Activated naive CD4-positive, alpha-beta T cell treated with anti-CD3 and anti-CD28 coated beads, Interleukin-2, amount 10 ng/mL, durations not matched to agents 7 days and 5 days (primary cell): Measurements from ENCODE around the gene ATAT1.
A peak's percentile ranks its signal among the peaks of the same experiment; 100 is the strongest.

Experiments used
- CTCF ChIA-PET: fragments of 350-600 bp; sonication (Branson Sonifier 250); formaldehyde crosslinking; loops from one replicate; lab custom pipeline; 2021; ENCODE audit warnings: antibody characterized with exemption; lab: Charles Lee
- DNase-seq: peaks from one replicate; pipeline ENCODE4 v3.0.0-alpha.2; 2020
- H3K27ac Mint-ChIP-seq: one replicate; pipeline ENCODE4 v1.8.0; 2021; ENCODE audit warnings: mild to moderate bottlenecking, moderate library complexity, mixed read lengths
- H3K27me3 Mint-ChIP-seq: one replicate; pipeline ENCODE4 v1.8.0; 2021; ENCODE audit warnings: mild to moderate bottlenecking, mixed read lengths
- H3K36me3 Mint-ChIP-seq: one replicate; pipeline ENCODE4 v1.8.0; 2021; ENCODE audit warnings: mixed read lengths
- H3K4me1 Mint-ChIP-seq: one replicate; pipeline ENCODE4 v1.8.0; 2021; ENCODE audit warnings: mixed read lengths
- H3K4me3 Mint-ChIP-seq: one replicate; pipeline ENCODE4 v1.8.0; 2021; ENCODE audit warnings: mild to moderate bottlenecking, moderate library complexity, mixed read lengths
- H3K9me3 Mint-ChIP-seq: one replicate; pipeline ENCODE4 v1.8.0; 2021; ENCODE audit warnings: mixed read lengths

Gene ATAT1

DNA sequence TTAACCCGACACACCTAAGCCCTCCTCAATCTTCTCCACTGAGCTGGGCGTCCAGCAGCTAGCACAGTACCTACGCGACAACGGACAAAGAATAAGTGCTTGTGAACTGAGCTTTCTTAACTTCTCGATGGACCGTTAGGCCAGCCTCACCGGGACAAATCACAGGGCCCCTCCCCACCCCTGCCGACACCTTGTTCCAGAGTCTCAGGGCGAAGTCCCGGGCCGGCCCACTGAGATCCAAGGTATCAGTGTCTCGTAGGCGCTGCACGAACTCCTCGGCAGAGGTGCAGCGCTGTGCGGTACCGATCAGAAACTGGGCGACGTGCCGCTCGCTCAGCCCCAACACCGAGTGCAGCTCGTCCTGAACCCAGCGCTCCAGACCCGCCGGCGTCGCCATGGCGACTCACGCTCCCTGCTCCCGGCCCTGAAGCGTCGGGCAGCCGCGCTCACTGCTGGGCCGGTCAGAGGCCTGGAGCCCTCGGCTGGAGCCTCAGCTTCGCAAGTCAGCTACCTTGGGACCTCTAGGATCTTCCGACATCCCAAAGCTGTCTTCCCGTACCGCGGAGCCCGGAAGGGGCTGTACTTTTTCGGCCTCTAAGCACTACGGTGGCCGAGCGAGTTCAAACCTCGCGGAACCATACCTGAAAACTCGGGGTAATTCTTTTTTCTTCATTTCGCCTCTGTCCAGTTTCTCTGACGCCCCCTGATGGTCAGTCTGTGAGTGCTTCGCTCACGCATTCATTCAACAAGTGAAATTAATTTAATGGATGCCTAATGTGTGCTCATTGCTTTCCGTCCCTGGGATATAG is 46.0 kb downstream of the ATAT1 start, which contains the start of gene DHX16:
Gene DHX16 (minus strand): TSS at position 562 of the 809 bp plus-strand sequence. CDS start 165 bp downstream, at position 397.
- Mint-ChIP-seq H3K4me3 (peak within 1 kb of the TSS; percentile 87), H3K4me1 (peaks cover 44% of the 10 kb centered on the region), H3K36me3 (peaks cover 32% of the 10 kb centered on the region), H3K27me3 (no peaks in the 10 kb centered on the region), H3K9me3 (no peaks in the 10 kb centered on the region), H3K27ac (peak within 1 kb of the TSS; percentile 84)
- CTCF ChIA-PET, result interaction anchor here (0.6 to 3.5 kb wide), 18 partner anchors 9 to 192 kb away, joined by 3 to 20 read pairs (median 4); no protein-coding TSS in a partner anchor
- peak; percentile 94 for DNase-seq

DNA sequence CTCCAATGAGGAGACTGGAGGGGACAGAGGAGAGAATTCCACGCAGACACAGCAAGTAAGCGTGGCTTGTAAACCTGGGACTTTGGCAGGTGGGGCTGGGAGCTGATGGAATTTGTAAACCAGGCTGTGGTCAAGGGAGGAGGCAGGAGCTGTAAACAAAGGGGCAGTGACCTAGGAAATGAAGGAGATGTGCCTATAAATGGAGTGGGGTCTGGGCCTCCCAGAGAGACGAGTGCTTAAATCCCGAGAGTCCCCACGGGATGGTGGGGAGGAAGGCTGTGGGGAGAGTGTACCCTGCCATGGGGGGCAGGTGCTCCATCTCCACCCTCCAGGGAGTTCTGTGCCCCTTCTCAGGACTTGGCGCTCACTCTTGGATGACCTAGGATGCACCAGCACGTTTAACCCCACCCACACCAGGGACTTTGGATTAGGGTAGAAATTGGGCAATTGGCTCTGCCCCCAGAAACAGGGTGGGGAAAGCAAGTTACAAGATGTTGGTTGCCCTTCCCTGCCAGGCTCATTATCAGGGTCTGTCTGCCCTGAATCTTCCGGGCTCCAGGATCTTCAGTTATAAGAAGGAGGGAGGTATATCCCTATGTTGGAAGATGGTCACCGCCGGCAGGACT is 50.1 kb downstream of the ATAT1 start:
- Mint-ChIP-seq H3K36me3 (peaks cover 53% of the 10 kb centered on the region), H3K4me3 (no peak overlapping the region), H3K4me1 (peaks cover 53% of the 10 kb centered on the region), H3K27me3 (no peaks in the 10 kb centered on the region), H3K27ac (no peak overlapping the region), H3K9me3 (no peaks in the 10 kb centered on the region)
- CTCF ChIA-PET, result interaction anchor here (2.9 to 13.1 kb wide), 3 partner anchors 45 to 58 kb away, joined by 23 to 285 read pairs (median 47); partner anchors contain the start of genes MDC1 and TUBB
- no peak for DNase-seq

DNA sequence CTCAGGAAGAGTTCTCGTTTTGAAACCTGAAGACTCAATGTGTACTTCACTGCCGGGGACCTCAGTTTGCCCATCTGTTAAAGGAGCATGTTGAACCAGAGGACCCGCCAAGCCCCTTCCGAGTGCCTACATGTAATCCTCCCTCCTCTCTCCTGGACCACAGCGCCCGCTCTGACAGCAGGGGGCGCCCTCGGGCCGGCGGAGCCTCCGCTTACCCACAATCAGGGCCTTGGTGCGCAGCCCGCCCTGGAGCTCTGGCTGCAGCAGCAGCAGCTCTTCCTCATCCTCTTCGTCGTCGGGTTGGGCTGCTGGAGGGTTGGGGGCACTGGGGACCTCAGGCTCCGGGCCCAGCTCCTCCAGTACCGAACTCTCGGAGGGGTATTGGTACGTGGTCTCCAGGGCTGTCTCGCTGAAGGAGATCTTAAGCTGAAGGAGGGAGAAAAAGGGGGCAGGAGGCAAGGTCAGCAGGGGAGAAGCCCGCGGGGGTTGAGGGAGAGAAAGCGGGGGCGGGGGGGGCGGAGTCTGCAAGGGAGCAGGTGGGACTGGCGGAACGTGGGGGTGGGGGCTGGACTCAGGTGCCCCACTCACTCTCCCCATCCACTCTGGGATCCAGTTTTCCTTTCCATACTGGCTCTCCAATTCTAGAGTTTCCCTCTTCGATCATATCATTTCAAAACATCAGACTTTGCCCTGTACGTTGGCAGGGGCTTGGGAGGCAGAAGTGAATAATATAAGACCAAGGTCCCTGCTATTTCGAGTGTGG is 52.5 kb downstream of the ATAT1 start:
- CTCF ChIA-PET, result interaction anchor here (0.6 to 13.1 kb wide), 21 partner anchors 9 to 234 kb away, joined by 3 to 285 read pairs (median 3); partner anchors contain the start of genes FLOT1, IER3, MDC1 and TUBB

DNA sequence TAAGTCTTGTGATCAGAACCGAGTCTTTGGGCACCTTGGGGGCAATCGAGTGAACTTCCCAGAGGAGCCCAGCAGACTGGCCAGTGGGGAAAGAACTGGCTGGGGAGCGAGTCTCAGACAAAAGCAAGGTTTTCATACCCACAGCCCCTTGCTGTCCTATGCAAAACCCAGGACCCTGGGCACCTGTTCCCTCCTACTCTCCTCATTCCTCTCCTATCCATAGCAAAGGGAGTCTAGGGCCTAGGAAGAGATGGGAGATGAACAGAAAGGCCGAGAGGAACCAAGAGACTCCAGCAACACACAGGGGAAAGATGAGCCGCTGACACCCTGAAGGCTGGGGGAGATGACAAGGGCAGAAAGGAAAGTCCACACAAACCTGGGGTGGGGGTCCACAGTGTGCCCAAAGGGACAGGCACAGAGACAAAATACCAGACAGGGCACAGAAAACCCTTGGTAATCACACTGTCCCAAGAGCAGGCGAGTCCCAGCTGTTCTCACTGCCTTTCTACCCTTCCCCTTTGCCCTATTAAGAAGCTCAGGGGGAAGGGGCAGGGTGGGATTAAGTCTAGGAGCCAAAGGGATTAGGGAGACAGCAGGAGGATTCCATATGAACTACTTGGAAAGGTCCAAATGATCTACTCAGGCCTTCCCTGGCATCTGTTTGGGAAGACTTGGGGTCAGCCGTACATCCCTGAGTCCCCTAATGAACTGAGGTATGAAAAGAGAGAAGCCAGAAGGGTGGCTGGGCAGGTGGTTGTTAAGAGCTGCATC is 53.3 kb downstream of the ATAT1 start:
- Mint-ChIP-seq H3K4me1 (peaks cover 38% of the 10 kb centered on the region), H3K36me3 (peaks cover 81% of the 10 kb centered on the region)

More for the DNA sequence above, 52.5 kb downstream of the ATAT1 start:
- Mint-ChIP-seq H3K9me3 (no peaks in the 10 kb centered on the region), H3K27me3 (no peaks in the 10 kb centered on the region), H3K36me3 (peaks cover 75% of the 10 kb centered on the region), H3K4me3 (peak overlapping the region; percentile 99), H3K27ac (peak overlapping the region; percentile 80), H3K4me1 (peaks cover 40% of the 10 kb centered on the region)
- DNase-seq, result peak; percentile 93

DNA sequence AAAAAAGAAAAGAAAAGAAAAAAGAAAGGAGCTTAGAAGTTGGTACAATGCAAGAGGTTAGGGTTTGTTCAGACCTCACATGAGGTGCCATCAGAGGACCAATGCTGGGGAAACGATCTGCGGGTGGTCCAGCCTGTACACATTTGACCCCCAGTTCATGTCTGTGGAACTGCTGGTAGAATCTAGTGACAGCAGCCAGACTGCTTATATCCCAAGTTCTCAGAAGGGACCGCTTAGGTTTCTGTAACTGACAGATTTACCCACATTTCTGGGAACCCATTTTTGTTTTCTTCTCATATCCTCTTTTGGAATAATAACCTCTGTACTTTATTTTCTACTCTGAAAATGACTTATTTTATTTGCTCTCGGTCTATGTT is 55.1 kb downstream of the ATAT1 start:
- H3K4me1 Mint-ChIP-seq, result peaks cover 28% of the 10 kb centered on the region
- peaks cover 85% of the 10 kb centered on the region for H3K36me3 Mint-ChIP-seq
- peak overlapping the region; percentile 98 for H3K27ac Mint-ChIP-seq
- H3K9me3 Mint-ChIP-seq, result no peaks in the 10 kb centered on the region
- peak; percentile 30 for DNase-seq
- CTCF ChIA-PET, result interaction anchor here (0.7 to 13.1 kb wide), 7 partner anchors 7 to 107 kb away, joined by 3 to 285 read pairs (median 3); partner anchors contain the start of genes DHX16, MDC1 and TUBB
- peak overlapping the region; percentile 99 for H3K4me3 Mint-ChIP-seq
- no peaks in the 10 kb centered on the region for H3K27me3 Mint-ChIP-seq

More for the DNA sequence above, 53.3 kb downstream of the ATAT1 start:
- CTCF ChIA-PET, result interaction anchor here (0.7 to 13.1 kb wide), 11 partner anchors 8 to 150 kb away, joined by 3 to 285 read pairs (median 6); partner anchors contain the start of genes MDC1 and TUBB
- Mint-ChIP-seq H3K27ac (peak overlapping the region; percentile 98), H3K27me3 (no peaks in the 10 kb centered on the region), H3K9me3 (no peaks in the 10 kb centered on the region), H3K4me3 (peak overlapping the region; percentile 99)
- peak; percentile 25 for DNase-seq

DNA sequence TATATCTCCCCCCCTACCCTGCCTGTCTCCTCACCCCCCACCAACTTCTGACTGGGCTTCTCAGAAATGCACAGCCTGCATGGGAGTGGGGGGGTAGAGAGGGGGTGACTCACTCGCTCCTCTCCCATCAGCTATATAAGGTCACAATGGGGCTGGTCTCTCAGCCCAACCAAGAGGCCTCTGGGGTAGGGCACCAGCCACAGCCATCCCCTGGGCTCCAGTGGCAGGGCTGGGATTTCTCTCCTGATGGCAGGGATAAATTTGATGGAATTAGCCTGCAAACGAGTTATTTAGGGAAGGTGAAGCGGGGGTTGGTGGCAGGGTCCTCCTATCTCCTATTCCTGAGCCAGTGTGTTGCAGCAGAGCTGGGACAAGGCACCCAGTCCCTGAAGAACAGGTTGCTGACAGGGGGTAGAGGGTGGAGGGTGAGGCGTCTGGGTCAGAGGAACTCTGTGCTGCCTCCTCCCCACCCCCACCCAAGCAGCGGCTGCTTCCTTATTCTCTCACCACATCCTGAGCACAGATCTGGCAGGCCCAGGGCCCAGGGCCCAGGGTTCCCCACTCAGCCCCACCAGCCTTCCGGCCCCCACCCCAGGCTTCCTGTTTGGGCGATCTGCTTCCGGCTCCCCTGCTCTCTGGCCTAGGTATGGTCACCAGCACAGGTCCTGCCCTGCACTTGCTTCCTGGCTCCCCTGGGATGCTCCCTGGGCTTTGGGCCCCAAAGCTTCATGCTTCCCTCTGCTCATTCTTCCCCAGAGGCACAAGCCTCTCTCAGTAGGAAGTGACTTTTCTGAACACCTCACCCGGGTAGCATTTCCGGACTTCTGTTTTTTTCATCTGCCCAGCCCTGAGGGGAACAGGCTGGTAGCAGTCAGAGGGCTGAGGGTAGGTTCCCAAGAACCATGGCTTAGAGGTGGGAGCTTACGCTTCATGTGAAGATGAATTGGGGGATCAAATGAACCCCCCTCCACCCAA is 55.8 kb downstream of the ATAT1 start:
- CTCF ChIA-PET, result interaction anchor here (0.7 to 13.1 kb wide), 7 partner anchors 10 to 106 kb away, joined by 3 to 285 read pairs (median 3); partner anchors contain the start of genes DHX16, MDC1 and TUBB
- DNase-seq, result peak; percentile 94
- Mint-ChIP-seq H3K27ac (peak overlapping the region; percentile 98), H3K4me1 (peaks cover 27% of the 10 kb centered on the region), H3K36me3 (peaks cover 79% of the 10 kb centered on the region), H3K27me3 (no peaks in the 10 kb centered on the region), H3K4me3 (peak overlapping the region; percentile 99), H3K9me3 (no peaks in the 10 kb centered on the region)

DNA sequence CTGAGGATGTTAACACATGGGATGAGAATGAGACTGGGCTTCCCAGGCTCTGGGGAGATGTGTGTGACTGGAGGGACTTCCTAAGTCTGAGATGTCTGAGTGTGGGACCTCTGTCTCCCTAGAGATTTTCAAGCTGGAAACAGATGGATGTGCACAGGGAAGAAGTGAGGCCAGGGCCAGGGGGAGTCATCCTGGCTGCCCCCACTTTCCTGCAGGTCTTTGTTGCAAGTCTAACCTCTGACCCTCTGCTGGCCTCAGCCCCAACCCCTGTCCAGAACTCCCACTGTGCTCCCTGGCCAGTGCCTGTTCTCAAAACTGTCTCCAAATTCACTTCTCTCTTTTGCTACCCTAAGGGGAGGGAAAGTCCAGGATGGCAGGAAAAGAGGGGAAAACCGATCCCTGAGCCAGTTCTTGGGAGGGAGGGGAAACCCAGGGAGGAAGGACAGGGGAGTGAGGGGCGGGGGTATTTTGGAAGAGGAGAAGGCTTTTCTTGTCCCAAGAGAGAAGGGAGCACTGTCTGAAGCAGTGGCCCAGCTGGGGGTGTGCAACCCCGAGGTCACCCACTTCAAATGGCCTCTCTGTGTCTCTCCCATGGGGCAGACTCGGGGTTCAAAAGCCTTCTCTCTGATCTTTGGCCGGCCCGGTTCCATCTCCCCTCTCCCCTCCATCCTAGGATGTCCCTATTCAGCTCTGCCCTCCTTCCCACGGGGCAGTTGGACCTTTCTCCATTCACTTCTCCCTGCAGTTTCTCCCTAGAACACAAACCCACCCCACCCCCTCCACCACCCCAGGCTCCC is 56.7 kb downstream of the ATAT1 start:
- H3K9me3 Mint-ChIP-seq, result no peaks in the 10 kb centered on the region
- H3K27ac Mint-ChIP-seq, result peak overlapping the region; percentile 98
- H3K4me3 Mint-ChIP-seq, result peak overlapping the region; percentile 99
- H3K36me3 Mint-ChIP-seq, result peaks cover 79% of the 10 kb centered on the region
- peak; percentile 29 for DNase-seq
- peaks cover 31% of the 10 kb centered on the region for H3K4me1 Mint-ChIP-seq
- CTCF ChIA-PET, result interaction anchor here (0.9 to 13.1 kb wide), 3 partner anchors 29 to 64 kb away, joined by 3 to 285 read pairs (median 4); partner anchors contain the start of genes MDC1 and TUBB
- H3K27me3 Mint-ChIP-seq, result no peaks in the 10 kb centered on the region

DNA sequence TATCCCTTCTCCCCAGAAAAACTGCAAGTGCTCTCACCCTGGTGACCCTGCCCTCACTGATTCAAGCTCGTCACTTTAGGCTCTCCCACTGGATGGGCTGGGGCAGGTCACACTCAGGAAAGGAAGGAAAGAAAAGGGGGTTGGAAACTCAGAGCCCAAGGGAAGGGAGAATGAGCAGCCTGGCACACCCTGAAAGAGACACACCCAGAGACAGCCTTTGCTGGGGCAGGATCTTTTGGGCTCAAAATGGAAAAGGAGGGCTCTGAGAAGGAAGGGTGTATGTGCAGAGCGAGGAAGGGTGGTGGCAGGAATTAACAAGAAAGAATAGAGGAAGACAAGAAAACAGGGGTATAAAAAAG is 57.3 kb downstream of the ATAT1 start:
- CTCF ChIA-PET, result interaction anchor here (0.9 to 13.1 kb wide), 4 partner anchors 24 to 47 kb away, joined by 3 to 285 read pairs (median 6); partner anchors contain the start of genes MDC1 and TUBB
- Mint-ChIP-seq H3K27me3 (no peaks in the 10 kb centered on the region), H3K4me1 (peaks cover 33% of the 10 kb centered on the region), H3K4me3 (peak overlapping the region; percentile 99), H3K27ac (peak overlapping the region; percentile 98), H3K36me3 (peaks cover 79% of the 10 kb centered on the region), H3K9me3 (no peaks in the 10 kb centered on the region)
- no peak for DNase-seq

DNA sequence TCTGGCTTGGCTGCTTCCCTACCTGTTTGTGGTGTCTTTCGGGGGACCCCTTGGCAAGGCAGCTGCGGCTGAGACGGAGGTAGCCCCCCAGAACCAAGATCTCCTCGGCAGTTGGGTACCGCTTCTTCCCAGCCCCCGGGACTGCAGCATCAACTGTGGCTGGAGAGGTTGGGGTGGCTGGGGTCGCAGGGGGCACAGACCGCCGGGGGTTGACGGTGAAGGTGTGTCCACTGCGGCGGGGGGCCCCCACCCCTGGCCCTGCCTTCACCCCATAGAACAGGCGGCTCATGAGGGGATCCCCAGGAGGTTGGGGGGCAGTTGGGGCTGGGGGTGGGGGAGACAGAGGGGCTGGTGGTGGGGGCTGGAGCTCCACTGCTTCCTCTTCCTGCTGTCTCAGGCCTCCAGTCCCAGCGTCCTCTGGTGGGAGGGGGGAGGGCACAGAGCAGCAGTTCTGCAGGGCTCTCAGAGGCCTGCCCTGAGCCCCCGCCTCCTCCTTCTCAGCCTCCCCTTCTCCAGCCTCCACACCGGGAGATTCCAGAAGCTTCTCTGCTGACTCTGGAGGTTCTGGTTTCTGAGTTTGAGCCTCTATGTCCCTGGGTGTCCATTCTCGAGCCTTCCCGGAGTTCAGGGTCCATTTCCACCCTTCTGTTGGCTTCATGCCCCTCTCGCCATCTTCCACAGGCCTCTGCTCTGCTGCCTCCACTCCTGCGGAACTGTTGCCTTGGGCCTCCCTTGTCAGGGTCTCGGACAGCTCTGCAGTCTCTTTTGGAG is 57.9 kb downstream of the ATAT1 start:
- H3K36me3 Mint-ChIP-seq, result peaks cover 73% of the 10 kb centered on the region
- peak; percentile 79 for DNase-seq

DNA sequence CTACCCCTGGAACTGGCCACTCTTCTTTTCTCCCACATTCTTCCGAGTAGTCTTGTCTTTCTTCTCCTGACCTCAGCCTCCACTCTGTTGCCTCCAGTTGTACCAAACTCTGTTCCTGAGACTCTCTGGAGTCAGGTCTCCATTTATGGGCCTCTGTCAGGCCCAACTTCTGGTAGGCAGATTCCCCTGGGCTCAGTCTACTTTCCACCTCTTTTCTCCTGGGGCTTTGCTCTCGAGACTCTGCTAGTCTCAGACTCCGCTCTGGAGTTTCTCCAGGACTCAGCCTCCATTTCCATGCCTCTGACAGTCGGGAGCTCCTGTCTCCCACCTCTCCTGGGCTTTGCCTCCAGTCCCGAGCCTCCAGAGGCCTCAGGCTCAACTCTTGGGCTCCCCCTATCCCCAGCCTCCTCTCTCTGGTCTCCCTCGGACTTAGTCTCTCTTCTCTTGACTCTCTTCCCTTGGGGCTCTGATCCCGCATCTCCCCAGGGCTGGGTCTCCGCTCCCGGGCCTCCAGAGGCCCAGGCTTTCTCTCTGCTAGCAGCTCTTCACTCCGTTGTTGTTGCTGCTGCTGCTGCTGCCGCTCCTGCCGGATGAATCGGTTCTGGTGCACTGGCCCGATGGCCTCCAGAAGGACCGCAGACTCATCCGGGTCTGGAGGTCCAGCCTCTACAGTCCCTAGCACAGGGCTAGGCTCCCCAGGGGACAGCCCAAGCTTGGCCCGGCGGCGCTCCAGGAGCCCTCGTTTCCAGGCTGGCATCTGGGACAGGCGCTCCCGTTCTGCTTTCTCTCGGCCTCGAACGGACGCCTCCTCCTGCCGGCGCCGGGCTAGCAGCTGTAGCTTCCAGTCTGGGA is 58.7 kb downstream of the ATAT1 start:
- CTCF ChIA-PET, result interaction anchor here (1.1 to 13.1 kb wide), 5 partner anchors 13 to 70 kb away, joined by 3 to 285 read pairs (median 6); partner anchors contain the start of genes DHX16, MDC1 and TUBB
- Mint-ChIP-seq H3K4me1 (peaks cover 36% of the 10 kb centered on the region), H3K27me3 (no peaks in the 10 kb centered on the region), H3K9me3 (no peaks in the 10 kb centered on the region), H3K36me3 (peaks cover 67% of the 10 kb centered on the region), H3K4me3 (peak overlapping the region; percentile 99), H3K27ac (peak overlapping the region; percentile 90)
- DNase-seq, result peak; percentile 50

More for the DNA sequence above, 57.9 kb downstream of the ATAT1 start:
- H3K4me1 Mint-ChIP-seq, result peaks cover 34% of the 10 kb centered on the region
- H3K27ac Mint-ChIP-seq, result peak overlapping the region; percentile 98
- H3K4me3 Mint-ChIP-seq, result peak overlapping the region; percentile 99
- no peaks in the 10 kb centered on the region for H3K9me3 Mint-ChIP-seq
- CTCF ChIA-PET, result interaction anchor here (1.1 to 13.1 kb wide), 5 partner anchors 12 to 69 kb away, joined by 3 to 285 read pairs (median 6); partner anchors contain the start of genes DHX16, MDC1 and TUBB
- no peaks in the 10 kb centered on the region for H3K27me3 Mint-ChIP-seq
